GM19372 (cell line): Measurements from ENCODE around the gene PDGFB.
"Not testable (repeated sequence)": the region's sequence is repeated elsewhere in the genome, so short reads cannot be mapped to it uniquely, and the experiment has no call there.

Source experiments
- ATAC-seq: cut with Tn5 transposase; IDR thresholded peaks from one replicate; pipeline ENCODE4 v1.9.1; 2021; ENCODE audit warnings: mild to moderate bottlenecking, low read depth, moderate library complexity; ENCODE audit not compliant: unreplicated experiment

PDGFB gene

DNA sequence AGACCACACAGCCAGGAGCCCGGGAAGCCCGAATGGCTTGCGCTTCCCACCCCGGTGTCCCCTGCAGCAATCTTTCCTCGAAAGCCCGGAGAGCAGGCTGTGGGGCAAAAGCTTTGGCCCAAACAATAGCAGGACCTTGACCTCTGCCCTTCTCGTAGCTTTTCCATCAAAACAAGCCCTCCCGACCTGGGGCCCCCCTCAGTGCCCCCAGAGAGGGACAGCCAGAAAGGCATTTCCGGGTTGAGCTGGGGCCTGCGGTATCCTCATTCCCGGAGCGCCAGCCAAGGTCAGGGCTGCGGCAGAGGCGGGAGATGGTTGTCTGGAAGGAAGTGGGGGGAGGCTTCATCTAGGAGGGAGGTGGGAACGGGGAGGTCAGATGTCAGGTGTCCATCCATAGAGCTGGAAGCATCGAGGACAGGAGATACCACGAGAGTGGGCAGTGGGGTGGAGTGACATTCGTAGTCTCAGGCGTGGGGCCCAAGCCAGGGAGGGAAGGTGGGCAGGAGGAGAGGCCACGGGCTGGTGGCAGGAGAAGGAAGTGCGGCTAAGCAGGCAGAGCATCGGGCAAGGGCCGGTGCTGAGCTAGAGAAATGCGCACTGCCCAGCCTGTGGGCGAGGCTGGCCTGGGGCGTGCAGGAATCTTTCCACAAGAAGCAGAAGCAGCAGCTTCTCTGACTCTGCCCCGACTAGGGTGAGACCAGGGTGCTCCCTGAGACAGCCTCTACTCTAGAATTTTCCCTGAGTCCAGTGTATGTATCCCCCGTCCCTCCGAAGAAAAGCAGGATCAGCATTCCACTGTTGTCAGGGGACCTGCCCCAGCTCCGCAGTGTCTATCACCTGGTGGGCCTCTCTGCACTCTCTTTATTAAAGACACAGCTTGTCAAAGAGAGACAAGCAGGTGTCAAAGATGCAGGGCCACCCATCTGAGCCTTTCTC is 14.3 kb downstream of the PDGFB start:
- no peak for ATAC-seq

DNA sequence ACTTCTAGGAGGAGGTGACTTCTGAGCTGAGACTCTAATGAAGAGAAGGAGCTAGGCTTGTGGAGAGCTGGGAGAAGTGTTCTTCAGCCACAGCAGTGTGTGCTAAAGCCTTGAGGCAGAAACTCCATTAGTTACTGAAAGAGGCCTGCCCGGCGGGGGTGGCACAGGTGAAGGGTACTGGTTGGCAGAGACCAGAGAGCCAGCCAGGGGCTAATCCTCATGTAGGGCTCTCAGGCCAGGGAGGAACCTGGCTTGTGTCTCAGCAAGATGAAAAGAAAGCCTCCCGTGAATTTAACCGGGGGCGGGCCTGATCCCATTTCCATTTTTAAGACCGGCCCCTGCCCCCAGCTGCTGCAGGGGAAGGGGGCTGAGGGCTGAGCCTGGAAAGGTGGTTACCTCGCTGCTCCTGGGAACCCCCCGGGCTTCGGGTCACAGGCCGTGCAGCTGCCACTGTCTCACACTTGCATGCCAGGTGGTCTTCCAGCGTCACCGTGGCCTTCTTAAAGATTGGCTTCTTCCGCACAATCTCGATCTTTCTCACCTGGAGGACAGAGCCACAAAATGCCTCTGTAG is 15.0 kb downstream of the PDGFB start:
- no peak for ATAC-seq

DNA sequence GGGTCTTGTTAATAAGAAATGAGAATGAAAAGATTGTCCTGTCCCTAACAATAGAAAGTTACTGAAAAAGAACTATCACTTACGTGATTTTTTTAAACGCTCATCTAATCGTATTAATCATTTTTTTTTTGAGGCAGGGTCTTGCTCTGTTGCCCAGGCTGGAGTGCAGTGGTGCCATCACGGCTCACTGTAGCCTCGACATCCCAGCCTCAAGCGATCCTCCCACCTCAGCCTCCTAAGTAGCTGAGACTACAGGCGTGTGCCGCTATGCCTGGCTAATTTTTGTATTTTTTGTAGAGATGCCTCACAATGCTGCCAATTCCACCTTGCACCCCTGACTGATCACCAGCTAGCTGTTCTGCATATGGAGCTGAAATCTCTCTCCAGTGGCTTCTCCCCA is 15.7 kb downstream of the PDGFB start:
- ATAC-seq: no peak

DNA sequence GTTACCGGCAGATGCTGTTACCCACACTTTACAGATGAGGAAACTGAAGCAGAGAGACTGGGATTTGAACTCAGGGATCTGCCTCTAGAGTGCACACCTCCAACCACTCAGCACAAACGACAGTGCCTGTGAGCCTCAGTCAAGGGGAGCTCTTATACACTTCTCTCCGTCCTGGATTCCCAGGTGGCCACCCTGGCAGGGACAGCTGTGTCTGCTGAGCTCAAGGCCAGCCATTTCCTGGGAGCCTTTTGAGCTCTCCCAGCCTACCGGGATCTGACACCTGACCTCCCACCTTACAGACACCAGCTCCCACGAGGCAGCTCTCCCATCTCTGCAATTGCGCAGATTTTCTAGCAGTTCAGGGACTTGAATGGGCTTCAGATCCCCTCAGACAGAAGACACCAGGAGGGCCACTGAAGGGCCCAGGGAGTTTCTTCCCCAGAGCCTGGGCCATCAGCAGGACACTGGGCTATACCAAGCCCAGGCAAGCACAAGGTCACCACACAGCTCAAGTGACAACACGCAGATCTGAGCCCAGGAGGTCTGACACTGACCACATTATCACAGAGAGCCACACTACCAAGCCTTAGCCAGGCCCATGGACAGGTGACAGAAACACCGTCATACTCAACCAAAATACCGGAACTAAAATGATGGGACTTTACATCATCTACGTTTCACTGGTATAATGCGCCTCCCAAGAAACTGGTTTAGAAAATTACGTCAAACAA is 17.1 kb downstream of the PDGFB start:
- ATAC-seq: no peak

DNA sequence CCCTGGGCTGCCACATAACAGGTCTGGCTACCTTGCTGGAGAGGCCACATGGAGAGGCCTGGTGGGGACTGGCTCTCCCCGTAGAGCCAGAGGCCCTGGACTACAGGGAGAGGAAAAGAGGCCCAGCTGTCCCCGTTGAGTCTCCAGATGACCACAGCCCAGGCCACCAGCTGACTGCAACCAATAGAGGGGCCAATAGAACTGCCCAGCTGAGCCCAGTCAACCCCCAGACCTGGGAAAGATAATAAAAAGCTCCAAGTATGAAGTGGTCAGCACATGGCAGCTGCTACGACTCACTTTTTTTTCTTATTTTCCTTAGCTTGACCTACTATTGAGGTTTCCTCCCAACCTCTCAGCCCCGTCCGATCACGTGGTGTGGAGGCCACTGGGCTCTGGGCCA is 18.4 kb downstream of the PDGFB start:
- no peak for ATAC-seq

DNA sequence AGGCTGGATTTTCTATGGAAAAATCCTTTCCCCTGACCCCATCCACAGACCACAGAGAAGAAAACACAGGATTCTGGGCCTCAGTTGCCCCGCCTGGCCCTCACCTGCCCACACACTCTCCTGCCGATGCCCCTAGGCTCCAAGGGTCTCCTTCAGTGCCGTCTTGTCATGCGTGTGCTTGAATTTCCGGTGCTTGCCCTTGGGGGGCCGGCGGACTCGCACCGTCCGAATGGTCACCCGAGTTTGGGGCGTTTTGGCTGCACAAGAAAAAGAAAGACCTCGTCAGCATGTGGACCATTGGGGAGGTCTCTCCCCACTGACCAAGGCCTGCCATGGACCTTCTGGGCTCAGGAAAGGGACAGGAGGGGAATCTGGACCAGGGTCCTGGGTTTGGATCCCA is 19.2 kb downstream of the PDGFB start:
- no peak for ATAC-seq

DNA sequence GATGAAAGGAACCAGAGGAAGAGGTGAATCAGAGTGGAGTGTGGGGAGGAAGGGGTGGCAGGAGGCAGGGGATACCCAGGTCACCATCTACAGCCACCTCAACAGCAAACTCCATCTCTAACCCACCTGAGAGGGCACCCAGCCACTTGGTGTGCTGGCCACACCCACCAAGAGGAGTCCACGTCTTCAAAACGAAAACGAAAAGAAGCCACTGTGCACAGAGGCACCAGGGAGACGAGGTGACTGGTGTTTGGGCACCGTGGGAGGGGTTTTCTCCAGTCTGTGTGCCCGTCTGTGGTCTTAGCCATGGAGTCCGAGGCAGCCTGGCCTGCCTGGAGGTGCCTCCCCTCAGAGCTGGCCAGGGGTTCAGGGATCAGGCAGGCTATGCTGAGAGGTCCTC is 20.2 kb downstream of the PDGFB start:
- ATAC-seq: no peak

DNA sequence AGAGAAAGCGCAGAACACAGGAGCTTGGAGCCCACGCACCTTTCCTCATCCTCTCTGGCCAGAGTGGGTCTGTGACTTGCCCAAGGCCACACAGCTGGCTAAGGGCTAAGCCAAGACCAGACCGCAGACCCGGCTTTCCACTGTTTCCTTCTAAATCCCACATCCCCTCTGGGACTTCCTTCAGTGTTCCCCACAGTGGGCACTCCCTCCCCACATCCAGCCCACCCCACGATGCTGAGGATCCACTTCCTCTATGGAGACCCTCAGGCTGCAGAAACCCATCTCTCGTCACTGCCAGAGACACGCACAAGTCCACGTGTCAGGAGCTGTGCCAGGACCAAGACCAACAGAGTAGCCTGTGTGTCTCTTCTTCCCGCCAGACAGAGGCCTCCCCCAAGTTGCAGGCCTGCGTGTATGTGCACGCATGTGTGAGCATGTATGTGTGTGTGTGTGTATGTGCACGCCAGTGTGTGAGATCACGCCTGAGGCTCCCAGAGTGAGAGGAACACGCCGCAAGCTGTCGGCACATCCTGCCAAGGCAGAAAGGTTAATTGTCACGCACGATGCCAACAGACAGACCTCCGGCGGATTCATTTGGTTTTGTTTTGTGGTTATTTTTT is 21.6 kb downstream of the PDGFB start:
- no peak for ATAC-seq

DNA sequence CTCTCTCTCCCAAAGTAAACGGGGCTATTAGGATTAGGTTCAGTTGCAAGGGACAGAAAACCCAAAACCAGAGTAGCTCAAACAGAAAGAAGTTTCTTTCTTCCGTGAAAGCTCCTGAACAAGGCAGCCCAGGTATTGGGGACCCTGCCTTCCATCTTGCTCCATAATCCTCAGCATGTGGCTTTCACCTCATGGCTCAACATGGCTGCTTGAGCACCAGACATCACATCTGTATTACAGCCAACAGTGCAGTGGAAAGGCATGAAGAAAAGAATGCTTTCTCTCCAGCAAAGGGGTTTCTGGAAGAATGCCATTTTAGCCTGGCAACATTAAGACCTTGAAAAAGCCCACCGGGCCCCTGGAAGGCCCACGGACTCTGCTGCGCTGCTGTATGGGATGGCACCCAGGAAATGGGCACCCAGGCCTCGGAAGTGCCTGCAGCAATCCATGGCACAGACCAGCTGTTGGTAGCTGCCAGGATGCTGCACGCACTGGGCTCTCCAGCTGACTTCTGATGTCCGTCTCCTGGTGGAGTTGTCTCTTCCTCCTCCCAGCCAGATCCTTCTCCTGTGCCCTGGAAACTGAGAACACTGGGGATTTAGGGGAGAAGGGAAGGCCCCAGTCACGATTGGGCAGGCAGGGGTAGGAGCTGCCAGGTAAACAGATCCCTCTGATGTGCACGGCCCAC is 22.6 kb downstream of the PDGFB start:
- no peak for ATAC-seq

DNA sequence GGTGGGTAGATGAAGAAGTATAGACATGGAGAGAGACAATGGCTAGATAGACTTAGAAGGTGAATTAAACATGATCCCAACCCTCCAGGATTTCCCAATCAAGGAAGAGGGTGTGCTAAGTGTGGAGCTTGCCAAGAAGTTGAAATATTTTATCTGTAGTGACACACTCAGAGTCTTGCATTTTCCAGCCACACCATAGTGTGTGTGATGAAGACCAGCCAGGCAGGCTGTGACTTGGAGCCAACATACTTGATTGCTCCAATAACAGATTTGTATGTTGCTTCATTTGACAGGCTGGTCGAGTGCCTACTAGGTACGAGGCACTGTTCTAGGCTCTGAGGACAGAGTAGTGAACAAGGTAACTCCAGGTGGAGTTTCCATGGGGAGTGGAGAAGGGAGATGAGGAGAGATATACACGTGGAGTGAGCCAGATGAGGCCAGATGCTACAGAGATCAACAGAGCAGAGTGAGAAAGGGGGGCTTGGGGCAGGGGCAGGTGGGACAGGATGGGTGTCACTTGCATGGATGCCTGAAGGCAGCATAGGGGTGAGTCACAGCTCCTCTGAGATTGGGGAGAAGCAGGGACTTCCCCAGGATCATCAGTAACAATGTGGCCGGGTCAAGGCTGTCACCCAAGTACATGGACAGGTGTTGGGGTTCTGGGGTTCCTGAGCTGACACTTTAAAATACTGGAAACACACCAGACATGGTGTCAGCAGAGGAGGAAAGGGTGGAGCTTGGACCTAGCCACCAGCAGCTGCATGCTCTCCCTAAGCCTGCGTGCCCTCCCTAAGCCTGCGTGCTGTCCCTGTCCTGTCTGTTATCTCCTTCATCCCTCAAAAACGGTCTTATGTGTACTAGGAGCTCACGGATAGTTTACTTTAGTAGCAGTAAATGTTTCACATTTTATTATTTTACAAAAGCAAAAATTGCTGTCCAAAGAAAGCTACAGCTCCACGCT is 23.6 kb downstream of the PDGFB start:
- ATAC-seq: no peak

DNA sequence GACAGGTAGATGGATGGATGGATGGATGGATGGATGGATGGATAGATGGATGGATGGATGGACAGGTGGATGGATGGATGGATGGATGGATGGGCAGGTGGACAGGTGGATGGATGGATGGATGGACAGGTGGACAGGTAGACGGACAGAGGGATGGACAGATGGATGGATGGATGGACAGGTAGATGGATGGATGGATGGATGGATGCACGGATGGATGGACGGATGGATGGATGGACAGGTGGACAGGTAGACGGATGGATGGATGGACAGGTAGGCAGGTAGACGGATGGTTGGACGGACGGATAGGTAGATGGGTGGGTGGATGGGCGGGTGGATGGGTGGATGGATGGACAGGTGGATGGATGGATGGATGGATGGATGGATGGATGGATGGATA is 24.3 kb downstream of the PDGFB start:
- ATAC-seq: no peak

DNA sequence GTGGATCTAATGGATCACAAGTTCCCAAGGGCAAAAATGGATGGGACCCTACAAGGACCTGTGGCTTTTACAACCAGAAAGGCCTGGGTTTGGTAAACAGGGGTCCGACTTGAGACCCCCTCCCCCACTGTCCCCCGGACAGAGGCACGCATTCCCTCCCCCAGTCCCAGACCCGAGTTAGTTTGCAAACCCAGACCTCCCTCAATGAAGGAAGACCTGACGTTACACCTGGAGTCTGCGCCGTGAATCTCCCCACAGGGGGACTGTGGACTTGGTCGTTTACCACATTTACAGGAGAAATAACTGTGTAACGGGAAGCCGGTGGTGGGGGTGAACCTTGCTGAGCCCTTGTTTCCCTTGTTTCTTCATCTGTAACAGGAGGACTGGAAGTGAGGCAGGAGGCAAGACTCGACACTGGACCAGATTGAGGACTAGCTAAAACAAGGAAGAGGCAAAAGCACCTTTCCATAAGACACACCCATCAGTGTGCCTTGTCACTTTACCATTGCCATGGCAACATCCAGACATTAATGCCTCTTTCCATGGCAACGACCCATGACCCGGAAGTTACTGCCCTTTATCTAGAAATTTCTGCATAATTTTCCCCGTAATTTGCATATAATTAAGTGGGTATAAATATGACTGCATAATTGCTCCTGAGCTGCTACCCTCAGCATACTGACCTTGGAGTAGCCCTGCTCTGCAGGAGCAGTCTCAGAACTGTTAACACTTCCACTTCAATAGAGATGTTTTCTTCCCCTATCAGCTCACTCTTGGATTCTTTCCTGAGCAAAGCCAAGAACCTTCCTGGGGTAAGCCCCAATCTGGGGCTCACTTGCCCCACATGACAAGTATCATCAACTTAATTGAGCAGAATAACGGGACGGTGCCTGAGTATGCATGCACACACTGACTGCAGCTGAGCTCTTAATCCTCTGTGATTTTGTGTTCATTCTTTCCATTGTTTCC is 25.4 kb downstream of the PDGFB start:
- no peak for ATAC-seq

DNA sequence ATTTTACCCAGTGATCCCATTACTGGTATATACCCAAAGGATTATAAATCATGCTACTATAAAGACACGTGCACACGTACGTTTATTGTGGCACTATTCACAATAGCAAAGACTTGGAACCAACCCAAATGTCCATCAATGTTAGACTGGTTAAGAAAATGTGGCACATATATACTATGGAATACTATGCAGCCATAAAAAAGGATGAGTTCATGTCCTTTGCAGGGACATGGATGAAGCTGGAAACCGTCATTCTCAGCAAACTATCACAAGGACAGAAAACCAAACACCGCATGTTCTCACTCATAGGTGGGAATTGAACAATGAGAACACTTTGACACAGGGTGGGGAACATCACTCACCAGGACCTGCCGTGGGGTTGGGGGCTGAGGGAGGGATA is 26.4 kb downstream of the PDGFB start:
- not testable (repeated sequence) for ATAC-seq

DNA sequence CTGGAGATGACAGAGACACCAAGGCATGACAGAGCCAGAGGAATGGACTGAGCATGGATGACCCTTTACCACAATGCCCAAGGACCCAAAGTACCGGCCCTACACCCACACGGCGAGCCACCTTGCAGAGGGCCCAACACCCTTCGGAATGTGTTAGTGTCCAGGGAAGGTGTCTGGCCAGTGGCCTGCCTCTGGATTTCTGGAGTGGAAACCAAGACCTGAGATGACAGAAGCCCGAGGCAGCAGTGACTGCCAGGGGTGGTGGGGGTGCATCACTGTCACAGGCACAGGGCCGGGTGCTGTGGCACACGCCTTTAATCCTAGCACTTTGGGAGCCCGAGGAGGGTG is 28.7 kb downstream of the PDGFB start:
- ATAC-seq: no peak

DNA sequence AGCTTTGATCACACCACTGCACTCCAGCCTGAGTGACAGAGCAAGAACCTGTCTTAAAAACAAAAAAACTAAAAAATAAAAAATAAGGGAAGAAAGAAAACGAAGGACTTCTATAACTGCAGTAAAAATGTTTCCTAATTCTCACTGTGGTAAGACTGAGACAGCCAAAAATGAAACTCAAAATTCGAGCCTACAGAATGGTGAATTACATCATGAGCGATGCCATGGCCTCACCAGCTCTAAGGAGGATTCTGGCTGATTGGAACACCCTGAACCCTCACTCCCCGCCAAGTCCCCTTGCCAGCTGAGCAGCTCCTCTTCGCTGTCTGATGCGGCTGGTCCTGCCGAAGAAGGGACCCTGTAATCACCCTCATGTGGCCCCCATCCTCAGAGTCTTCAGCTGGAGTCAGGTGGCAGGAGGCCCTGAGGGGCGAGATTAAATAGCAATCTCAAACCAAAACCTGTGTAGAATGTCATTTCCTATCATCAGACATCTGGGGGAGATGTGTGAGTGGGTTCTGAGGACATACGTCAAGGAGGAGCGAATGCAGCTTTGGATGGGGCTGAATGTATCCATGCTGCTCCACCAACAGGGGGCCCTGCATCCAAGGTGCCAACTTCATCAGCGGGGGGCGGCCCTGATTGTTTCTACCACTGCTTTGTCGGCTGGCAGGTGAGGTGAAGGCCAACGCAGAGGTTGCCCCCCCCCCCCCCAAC is 29.2 kb downstream of the PDGFB start:
- ATAC-seq: no peak

DNA sequence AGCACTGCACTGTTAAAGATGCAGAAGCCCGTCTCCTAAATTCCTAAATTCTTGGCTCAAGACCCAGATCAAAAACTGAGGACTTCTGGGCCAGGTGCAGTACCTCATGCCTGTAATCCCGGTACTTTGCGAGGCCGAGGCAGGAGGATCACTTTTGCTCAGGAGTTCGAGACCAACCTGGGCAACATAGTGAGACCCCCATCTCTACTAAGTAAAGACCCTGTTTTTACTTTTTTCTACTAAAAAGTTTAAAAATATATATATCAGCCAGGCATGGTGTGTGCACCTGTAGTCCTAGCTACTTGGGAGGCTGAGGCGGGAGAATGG is 29.7 kb downstream of the PDGFB start:
- ATAC-seq: no peak

DNA sequence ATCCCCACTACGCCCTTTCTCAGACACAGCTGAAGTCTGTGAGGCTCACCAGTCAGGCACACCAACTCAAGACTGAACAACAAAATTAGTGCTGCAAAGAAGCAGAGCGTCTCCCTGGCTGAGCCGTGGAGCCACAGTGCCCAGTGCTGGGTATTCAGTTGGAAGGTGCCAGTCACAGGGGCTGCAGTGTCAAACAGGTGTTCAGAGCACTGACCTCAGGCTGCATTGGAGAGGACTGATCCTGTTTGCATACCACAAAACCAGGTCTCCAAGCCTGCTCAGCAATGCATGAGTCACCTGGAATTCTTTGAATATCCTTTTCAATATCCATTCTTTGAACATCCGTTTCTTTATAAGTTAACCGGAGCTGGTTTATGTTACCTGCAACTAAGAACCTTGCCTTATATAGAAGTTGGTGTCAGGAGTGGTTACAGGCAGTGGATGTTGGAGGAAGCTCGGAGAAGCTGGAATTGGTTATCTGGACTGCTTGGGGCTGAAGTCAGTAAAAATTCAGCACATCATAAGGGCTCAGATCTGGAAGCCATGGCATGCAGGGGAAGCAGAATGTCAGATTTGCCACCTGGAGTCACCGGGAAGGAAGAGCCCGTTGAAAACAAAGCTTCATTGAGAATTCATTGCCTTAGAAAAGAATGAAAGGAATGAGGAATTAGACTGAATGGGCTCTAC is 30.3 kb downstream of the PDGFB start:
- ATAC-seq: no peak
